BJ (cell line): ENCODE results near the gene LRRC25. TPM values are rescaled to one million over a fixed set of nuclear protein-coding genes. Genes with fewer than 3 reads are reported as not detected.
"Not testable (repeated sequence)": the region's sequence is repeated elsewhere in the genome, so short reads cannot be mapped to it uniquely, and the experiment has no call there.

ENCODE experiments used
- CTCF ChIA-PET: fragments of 350-600 bp; formaldehyde crosslinking; extraction: SDS; loops from one replicate; lab custom pipeline; 2021; ENCODE audit warnings: antibody characterized with exemption, inconsistent platforms; lab: Yijun Ruan, JAX
- POLR2A ChIA-PET: fragments of 300-600 bp; sonication (Branson Sonifier 250); formaldehyde crosslinking; extraction: SDS; loops from one replicate; lab custom pipeline; 2021; ENCODE audit warnings: antibody characterized with exemption; lab: Charles Lee
- DNase-seq: peaks from one replicate; pipeline ENCODE4 v3.0.0-alpha.2; 2011; ENCODE audit warnings: low read depth
- H3K27me3 ChIP-seq: 2 replicates; pipeline ENCODE4 v1.6.0; 2011; ENCODE audit warnings: low read length; ENCODE audit not compliant: control insufficient read depth, insufficient read depth
- H3K36me3 ChIP-seq: 2 replicates; pipeline ENCODE4 v1.5.1; 2011; ENCODE audit warnings: low read length; ENCODE audit not compliant: control insufficient read depth, insufficient read depth
- H3K4me3 ChIP-seq: 2 replicates; pipeline ENCODE4 v1.5.1; 2011; ENCODE audit warnings: low read depth, mild to moderate bottlenecking, control low read depth, low read length
- CTCF ChIP-seq: IDR thresholded peaks from 2 replicates; pipeline ENCODE4 v1.5.1; 2011; ENCODE audit warnings: low read depth, mild to moderate bottlenecking, control low read depth, inconsistent platforms, low read length, moderate library complexity; ENCODE audit not compliant: insufficient read depth
- polyA plus RNA-seq: library from polyadenylated mRNA; depleted of rRNA; stranded (reverse); fragments of >200 nt; gene quantifications from 2 replicates; pipeline ENCODE4 v1.2.3, GENCODE V29; 2011

LRRC25 gene
- polyA plus RNA-seq, 1 experiment: 0.06 TPM

- H3K27me3 ChIP-seq: no peaks in the 10 kb centered on the region
- H3K4me3 ChIP-seq: no peak overlapping the region
- no peak for DNase-seq
- TF ChIP-seq CTCF: no peak
- ChIA-PET CTCF (interaction anchor here (1.5 to 3.9 kb wide), 2 partner anchors 31 to 55 kb away, joined by 4 to 16 read pairs; no protein-coding TSS in a partner anchor), POLR2A (no interaction called here)
- peaks cover 17% of the 10 kb centered on the region for H3K36me3 ChIP-seq
Observed at GRCh38 chr19:18357041-18357440, 40.4 kb downstream of the LRRC25 start.

- H3K4me3 ChIP-seq, H3K27me3 ChIP-seq, DNase-seq, POLR2A ChIA-PET: not testable (repeated sequence)
- CTCF ChIA-PET: interaction anchor here (3.7 to 3.9 kb wide), 2 partner anchors 34 to 57 kb away, joined by 16 to 20 read pairs; no protein-coding TSS in a partner anchor
- peaks cover 16% of the 10 kb centered on the region for H3K36me3 ChIP-seq
Observed at GRCh38 chr19:18354743-18355142, 42.7 kb downstream of the LRRC25 start.

- no peak overlapping the region for H3K4me3 ChIP-seq
- POLR2A ChIA-PET: no interaction called here
- no peak for DNase-seq
- peaks cover 15% of the 10 kb centered on the region for H3K36me3 ChIP-seq
- CTCF ChIA-PET: interaction anchor here (0.9 to 3.7 kb wide), 4 partner anchors 11 to 57 kb away, joined by 3 to 20 read pairs (median 3); no protein-coding TSS in a partner anchor
- no peaks in the 10 kb centered on the region for H3K27me3 ChIP-seq
- no peak for TF ChIP-seq CTCF
Observed at GRCh38 chr19:18353378-18354005, 43.9 kb downstream of the LRRC25 start.

- ChIA-PET CTCF (interaction anchor here (1.6 to 4.0 kb wide), 5 partner anchors 10 to 37 kb away, joined by 3 to 57 read pairs (median 25); partner anchors contain the start of genes GDF15, LSM4 and PGPEP1), POLR2A (no interaction called here)
- H3K27me3 ChIP-seq: no peaks in the 10 kb centered on the region
- H3K36me3 ChIP-seq: peaks cover 3% of the 10 kb centered on the region; the same call in 1 of the 2 replicates
- no peak for TF ChIP-seq CTCF
- H3K4me3 ChIP-seq: no peak overlapping the region
- no peak for DNase-seq
Observed at GRCh38 chr19:18351544-18351943, 45.9 kb downstream of the LRRC25 start.

GRCh38 chr19:18350490-18350889 is 46.9 kb downstream of the LRRC25 start:
- no peak for DNase-seq
- Histone ChIP-seq H3K27me3 (no peaks in the 10 kb centered on the region), H3K36me3 (no peaks in the 10 kb centered on the region; the same call in 1 of the 2 replicates), H3K4me3 (no peak overlapping the region)
- ChIA-PET POLR2A (no interaction called here), CTCF (interaction anchor here (0.8 to 8.6 kb wide), 12 partner anchors 11 to 325 kb away, joined by 3 to 126 read pairs (median 6); partner anchors contain the start of genes GDF15, LSM4, PGPEP1 and SSBP4)
- TF ChIP-seq CTCF: no peak
